Measurements from ENCODE around the gene ROGDI.
"Not testable (repeated sequence)": the region's sequence is repeated elsewhere in the genome, so short reads cannot be mapped to it uniquely, and the experiment has no call there.

The ROGDI gene

DNA sequence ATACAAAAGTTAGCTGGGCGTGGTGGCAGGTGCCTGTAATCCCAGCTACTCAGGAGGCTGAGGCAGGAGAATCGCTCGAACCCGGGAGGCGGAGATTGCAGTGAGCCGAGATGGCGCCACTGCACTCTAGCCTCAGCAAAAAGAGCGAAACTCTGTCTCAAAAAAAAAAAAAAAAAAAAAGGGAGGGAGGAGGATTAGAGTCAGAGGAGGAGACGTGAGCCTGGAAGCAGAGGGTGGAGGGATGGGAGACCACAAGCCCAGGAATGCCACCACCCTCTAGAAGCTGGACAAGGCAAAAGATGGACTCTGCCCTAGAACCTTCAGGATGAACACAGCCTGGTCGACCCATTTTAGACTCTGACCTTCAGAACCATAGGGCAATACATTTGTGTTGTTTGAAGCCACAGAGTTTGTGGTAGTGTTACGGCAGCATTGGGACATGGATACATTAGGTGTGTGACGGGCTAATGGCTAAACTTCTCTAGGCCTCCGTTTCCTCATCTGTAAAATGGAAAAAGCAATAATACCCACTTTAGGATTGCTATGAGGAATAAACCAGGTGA, 9.4 kb downstream of the ROGDI start:
- TF ChIP-seq POLR2A (IDR thresholded peaks at IDR 0.05; ENCODE audit: low read length) (no peak), GATA1 (IDR thresholded peaks at IDR 0.05; ENCODE audit: low read depth, low read length) (no peak)
- DNase-seq, result no peak

DNA sequence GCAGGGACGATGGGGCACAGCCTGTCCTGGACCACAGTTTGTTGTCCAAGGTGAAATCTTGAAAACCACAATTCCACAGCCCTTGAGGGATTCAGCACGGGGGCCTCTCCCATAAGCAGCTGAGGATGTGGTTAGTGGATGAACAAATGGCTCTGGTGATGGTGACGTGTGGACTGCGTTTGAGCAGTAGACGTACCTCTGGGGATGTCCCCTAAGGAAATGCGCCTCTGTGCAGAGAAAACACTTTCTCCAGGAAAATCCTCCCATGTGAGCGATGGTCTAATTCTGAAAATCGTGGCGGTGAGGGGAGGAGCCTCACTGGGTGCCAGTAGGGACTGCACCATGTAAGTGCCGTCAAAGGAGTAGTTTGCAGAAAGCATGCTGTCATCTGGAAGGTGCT, 11.6 kb downstream of the ROGDI start:
- TF ChIP-seq POLR2A (IDR thresholded peaks at IDR 0.05; ENCODE audit: low read length) (no peak), GATA1 (IDR thresholded peaks at IDR 0.05; ENCODE audit: low read depth, low read length) (no peak)
- DNase-seq, result no peak

DNA sequence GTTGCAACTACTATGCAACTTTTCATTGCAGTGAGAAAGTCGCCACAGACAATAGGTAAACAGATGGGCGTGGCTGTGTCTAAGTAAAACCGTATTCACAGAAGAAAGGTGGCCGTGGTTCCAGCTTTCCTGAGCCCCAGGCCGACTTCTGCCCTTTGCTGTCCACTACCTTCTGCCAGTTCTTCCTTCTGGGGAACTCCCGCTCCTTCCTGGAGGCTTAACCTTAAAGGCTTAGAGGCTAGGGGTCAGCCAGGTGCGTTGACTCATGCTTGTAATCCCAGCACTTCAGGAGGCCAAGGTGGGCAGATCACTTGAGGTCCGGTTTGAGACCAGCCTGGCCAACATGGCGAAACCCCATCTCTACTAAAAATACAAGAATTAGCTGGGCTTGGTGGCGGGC, 12.2 kb downstream of the ROGDI start:
- DNase-seq, result no peak
- no peak for TF ChIP-seq POLR2A (IDR thresholded peaks at IDR 0.05; ENCODE audit: low read length)
- no peak for TF ChIP-seq GATA1 (IDR thresholded peaks at IDR 0.05; ENCODE audit: low read depth, low read length)

DNA sequence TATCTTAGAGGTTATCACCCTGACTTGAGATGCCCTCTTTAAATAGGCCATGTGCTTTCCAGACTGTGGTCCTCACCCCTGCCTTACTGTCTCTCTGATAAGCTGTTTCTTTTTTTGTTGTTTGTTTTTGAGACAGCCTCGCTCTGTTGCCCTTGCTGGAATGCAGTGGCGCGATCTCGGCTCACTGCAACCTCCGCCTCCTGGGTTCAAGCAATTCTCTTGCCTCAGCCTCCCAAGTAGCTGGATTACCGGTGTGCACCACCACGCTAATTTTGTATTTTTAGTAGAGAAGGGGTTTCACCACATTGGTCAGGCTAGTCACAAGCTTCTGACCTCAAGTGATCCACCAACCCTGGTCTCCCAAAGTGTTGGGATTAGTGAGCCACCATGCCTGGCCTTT, 13.5 kb downstream of the ROGDI start:
- TF ChIP-seq GATA1 (IDR thresholded peaks at IDR 0.05; ENCODE audit: low read depth, low read length), result no peak
- no peak for TF ChIP-seq POLR2A (IDR thresholded peaks at IDR 0.05; ENCODE audit: low read length)
- DNase-seq, result no peak

DNA sequence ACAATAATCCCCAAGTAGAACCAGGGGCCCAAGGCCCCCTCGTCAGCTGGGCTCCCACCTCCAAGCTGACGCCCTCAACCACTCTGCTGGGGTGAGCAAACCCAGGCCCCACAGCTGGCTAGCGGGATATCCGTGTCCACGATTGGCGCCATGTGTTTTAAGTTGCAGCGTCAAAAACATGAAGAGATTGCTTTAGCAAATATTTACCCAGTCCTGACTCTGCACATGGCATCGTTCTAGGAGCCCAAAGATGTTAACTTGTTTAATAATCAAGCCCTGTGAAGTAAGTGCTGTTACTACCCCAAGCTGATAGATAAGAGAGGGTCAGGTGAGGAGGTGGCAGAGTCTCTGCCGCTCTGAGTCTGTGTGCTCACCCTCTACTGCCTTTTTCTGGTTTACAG, 13.9 kb downstream of the ROGDI start:
- DNase-seq, result no peak

DNA sequence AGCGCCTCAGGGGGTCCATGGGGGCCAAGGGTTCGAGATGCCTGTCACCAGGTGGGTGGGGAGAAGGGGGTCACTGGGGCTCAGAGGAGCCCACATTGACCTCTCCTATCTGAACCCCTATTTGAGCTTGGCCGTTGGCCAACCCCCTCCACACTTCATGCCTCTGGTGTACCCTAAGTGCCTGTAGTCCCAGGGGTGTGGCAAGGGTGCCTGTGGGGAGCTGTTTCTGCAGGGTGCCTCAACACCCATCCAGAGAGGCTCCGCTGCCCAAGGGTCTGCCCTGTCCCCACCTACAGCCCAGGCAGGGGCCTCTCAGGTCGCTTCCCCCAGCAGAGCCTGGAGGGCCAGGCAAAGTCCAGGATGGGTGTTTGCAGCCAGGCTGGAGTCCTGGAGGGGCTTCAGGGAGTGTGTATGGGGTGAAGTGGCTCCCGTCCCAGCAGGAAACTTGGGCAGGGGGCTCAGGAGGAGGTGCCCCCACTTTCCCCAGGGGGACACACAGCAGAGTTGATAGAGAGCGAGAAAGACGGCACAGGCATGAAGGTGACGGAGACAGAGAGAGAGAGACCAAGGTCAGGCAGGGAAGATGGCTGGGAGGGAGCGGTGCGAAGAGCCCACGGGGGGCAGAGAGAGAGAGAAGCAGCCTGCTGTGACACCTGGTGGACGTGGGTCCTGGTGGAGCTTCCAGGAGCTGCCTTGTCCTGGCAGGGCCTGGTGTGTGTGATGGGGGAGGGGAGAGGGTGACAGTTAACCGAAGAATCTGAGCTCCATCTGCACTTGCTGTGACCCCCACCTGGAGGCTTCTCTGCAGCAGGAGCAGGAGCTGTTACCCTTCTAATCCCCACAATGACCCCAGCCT, 14.6 kb downstream of the ROGDI start, which contains the start of gene SEPTIN12:
TSS of gene SEPTIN12 (minus strand) at position 719 of the 856 bp plus-strand sequence. CDS start at position 19, 700 bp downstream.
- no peak for DNase-seq
- no peak for TF ChIP-seq GATA1 (IDR thresholded peaks at IDR 0.05; ENCODE audit: low read depth, low read length)
- no peak for TF ChIP-seq POLR2A (IDR thresholded peaks at IDR 0.05; ENCODE audit: low read length)

More for the DNA sequence above, 13.9 kb downstream of the ROGDI start:
- TF ChIP-seq POLR2A (IDR thresholded peaks at IDR 0.05; ENCODE audit: low read length) (no peak), GATA1 (IDR thresholded peaks at IDR 0.05; ENCODE audit: low read depth, low read length) (no peak)

DNA sequence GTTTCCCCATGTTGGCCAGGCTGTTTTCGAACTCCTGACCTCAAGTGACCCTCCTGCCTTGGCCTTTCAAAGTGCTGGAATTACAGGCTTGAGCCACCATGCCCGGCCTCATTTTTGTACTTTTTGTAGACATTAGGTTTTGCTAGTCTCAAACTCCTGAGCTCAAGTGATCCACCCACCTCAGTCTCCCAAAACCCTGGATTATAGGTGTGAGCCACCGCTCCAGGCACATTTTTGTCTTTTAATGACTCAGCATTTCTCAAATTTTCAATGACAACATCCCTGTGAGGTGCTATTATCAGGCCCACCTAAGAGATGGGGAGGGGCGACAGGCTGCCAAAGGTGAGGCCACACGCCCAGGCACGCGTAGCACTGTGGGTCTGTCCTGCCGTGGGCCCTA, 15.4 kb downstream of the ROGDI start:
- DNase-seq, result no peak

DNA sequence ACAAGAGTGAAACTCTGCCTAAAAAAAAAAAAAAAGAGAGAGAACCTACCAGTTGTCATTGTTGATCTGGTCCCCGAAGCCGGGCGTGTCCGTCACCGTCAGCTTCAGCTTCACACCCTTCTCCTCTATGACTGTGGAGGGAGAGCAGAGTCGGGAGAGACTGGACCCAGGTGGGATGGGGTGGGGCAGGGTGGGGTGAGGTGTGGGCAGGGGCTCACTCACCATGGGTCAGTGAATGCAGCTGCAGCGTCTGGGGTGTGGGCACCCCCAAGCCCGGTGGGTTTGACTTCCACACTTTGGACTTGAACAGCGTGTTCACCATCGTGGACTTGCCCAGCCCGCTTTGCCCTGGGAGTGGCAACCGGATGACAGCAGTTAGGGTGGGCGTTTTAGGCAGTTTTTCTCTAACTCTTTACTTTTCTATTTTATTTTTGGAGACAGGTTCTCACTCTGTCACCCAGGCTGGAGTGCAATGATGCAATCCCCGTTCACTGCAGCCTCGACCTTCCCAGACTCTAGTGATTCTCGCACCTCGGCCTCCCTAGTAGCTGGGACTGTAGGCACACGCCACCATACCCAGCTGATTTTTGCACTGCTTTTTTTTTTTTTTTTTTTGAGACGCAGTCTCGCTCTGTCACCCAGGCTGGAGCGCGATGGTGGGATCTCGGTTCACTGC, 16.5 kb downstream of the ROGDI start:
- DNase-seq, result no peak
- TF ChIP-seq POLR2A (IDR thresholded peaks at IDR 0.05; ENCODE audit: low read length) (no peak), GATA1 (IDR thresholded peaks at IDR 0.05; ENCODE audit: low read depth, low read length) (no peak)

More for the DNA sequence above, 15.4 kb downstream of the ROGDI start:
- TF ChIP-seq GATA1 (IDR thresholded peaks at IDR 0.05; ENCODE audit: low read depth, low read length) (no peak), POLR2A (IDR thresholded peaks at IDR 0.05; ENCODE audit: low read length) (no peak)

DNA sequence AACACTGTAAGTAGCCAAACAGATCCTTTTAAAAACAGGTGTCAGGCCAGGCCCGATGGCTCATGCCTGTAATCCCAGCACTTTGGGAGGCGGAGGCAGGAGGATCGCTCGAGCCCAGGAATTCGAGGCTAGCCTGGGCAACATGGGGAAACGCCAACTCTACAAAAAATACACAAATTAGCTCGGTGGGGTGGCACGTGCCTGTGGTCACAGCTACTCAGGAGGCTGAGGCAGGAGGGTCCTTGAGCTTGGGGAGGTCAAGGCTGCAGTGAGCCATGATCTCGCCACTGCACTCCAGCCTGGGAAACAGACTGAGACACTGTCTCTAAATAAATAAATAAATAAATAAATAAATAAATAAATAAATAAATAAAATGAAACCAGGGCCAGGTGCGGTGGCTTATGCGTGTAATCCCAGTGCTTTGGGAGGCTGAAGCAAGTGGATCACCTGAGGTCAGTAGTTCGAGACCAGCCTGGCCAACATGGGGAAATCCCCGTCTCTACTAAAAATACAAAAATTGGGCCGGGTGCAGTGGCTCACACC, 17.9 kb downstream of the ROGDI start:
- DNase-seq, result not testable (repeated sequence)

DNA sequence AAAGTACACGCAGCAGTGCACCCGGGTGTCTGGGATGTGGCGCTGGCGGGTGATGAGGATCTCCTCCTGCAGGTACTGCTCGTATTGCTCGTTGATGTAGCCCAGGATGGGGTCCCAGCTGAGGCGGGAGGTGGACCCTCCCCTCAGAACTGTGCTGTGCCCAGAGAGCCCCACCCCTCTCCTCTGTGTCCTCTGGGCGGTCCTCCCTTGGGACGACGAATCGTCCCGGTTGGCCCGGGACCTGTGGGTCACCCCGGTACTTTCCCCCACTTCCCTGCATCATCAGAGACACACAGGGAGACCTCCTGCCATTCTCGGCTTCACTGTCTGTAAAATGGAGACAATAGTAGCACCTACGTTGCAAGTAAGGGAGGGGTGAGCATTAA, 18.5 kb downstream of the ROGDI start:
- TF ChIP-seq GATA1 (IDR thresholded peaks at IDR 0.05; ENCODE audit: low read depth, low read length) (no peak), POLR2A (IDR thresholded peaks at IDR 0.05; ENCODE audit: low read length) (no peak)
- DNase-seq, result no peak

DNA sequence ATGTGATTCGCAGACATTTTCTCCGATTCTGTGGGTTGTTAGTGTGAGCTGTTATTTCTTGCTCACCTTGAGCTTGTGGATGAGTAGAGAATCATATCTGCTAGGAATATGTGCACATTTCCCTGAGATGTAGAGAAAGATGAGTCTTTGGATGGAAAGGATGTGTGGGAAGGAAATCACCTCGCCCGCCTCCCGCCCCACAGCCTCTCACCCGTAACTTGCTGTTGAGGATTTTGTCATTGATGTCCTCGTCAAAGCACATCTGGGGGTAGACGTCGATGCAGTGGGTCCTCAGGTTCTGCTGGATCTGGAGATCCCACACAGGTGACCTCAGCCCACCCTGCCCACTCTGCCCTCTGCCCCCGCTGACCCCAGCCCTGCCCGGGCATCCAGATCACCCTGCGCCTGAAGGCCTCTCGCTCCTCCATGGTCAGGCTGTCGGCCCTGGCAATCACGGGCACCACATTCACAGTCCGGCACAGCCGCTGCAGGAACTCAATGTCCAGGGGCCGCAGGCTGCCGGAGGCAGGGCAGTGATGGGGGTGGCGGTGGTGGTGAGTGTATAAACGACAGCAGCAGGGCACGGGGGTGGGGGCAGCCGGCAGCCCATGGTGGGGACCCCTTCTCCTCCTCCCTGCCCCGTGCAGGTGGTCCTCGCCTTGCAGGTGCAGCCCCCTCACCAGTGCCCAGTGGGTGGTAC, 19.0 kb downstream of the ROGDI start:
- no peak for DNase-seq
- TF ChIP-seq GATA1 (IDR thresholded peaks at IDR 0.05; ENCODE audit: low read depth, low read length) (no peak), POLR2A (IDR thresholded peaks at IDR 0.05; ENCODE audit: low read length) (no peak)

DNA sequence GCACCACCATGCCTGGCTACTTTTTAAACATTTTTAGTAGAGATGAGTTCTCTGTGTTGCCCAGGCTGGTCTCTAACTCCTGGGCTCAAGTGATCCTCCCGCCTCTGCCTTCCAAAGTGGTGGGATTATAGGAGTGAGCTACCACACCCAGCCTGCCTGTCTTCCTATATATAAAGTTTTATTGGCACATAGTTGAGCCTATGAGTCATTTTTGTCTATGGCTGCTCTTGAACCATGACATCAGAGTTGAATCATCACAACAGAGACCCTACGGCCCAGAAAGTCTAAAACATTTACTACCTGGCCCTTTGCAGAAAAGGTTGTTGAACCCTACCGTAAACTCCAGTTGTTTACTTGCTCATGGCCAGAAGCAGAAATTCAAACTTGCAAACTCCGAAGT, 22.2 kb downstream of the ROGDI start:
- DNase-seq, result no peak

DNA sequence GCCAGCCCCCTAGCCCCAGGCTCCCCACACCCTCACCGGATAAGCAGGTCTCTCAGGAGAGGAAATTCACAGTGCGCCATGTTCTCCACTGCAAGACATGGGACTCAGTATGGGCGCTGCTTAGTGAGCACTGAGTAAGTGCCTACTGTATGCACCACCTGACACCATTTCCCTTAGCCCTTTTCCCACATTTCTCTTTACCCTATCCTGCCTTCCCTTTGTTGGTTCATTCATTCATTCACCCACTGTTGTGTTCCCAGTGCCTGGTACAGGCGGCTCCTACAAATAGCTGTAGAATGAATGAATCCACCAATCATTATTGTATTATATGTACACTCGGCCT, 24.4 kb downstream of the ROGDI start:
- TF ChIP-seq GATA1 (IDR thresholded peaks at IDR 0.05; ENCODE audit: low read depth, low read length), result no peak
- no peak for TF ChIP-seq POLR2A (IDR thresholded peaks at IDR 0.05; ENCODE audit: low read length)
- no peak for DNase-seq

More for the DNA sequence above, 22.2 kb downstream of the ROGDI start:
- TF ChIP-seq GATA1 (IDR thresholded peaks at IDR 0.05; ENCODE audit: low read depth, low read length), result no peak
- no peak for TF ChIP-seq POLR2A (IDR thresholded peaks at IDR 0.05; ENCODE audit: low read length)

Measured in erythroblast (primary cell).